GM20000 (cell line): ENCODE data around the gene FRAS1.
"Not testable (repeated sequence)": the region's sequence is repeated elsewhere in the genome, so short reads cannot be mapped to it uniquely, and the experiment has no call there.

Experiments
- DNase-seq: peaks from one replicate; pipeline ENCODE4 v3.0.0; 2012; ENCODE audit warnings: low spot score
- TF ChIP-seq, protein P1 (sequence below): IDR thresholded peaks from 2 replicates; pipeline ENCODE4 v1.5.1; 2012; ENCODE audit warnings: mild to moderate bottlenecking, control low read depth; ENCODE audit errors: extremely low read depth, missing control alignments

Gene FRAS1

GRCh38 chr4:78204176-78204575 lies 147.1 kb downstream of the FRAS1 start:
- TF ChIP-seq, protein P1, sequence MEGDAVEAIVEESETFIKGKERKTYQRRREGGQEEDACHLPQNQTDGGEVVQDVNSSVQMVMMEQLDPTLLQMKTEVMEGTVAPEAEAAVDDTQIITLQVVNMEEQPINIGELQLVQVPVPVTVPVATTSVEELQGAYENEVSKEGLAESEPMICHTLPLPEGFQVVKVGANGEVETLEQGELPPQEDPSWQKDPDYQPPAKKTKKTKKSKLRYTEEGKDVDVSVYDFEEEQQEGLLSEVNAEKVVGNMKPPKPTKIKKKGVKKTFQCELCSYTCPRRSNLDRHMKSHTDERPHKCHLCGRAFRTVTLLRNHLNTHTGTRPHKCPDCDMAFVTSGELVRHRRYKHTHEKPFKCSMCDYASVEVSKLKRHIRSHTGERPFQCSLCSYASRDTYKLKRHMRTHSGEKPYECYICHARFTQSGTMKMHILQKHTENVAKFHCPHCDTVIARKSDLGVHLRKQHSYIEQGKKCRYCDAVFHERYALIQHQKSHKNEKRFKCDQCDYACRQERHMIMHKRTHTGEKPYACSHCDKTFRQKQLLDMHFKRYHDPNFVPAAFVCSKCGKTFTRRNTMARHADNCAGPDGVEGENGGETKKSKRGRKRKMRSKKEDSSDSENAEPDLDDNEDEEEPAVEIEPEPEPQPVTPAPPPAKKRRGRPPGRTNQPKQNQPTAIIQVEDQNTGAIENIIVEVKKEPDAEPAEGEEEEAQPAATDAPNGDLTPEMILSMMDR, result no peak
- no peak for DNase-seq

GRCh38 chr4:78205591-78205990 lies 148.5 kb downstream of the FRAS1 start:
- TF ChIP-seq, protein P1, result no peak
- DNase-seq, result no peak

GRCh38 chr4:78207541-78207940 lies 150.4 kb downstream of the FRAS1 start:
- no peak for DNase-seq
- TF ChIP-seq, protein P1, result no peak

DNA sequence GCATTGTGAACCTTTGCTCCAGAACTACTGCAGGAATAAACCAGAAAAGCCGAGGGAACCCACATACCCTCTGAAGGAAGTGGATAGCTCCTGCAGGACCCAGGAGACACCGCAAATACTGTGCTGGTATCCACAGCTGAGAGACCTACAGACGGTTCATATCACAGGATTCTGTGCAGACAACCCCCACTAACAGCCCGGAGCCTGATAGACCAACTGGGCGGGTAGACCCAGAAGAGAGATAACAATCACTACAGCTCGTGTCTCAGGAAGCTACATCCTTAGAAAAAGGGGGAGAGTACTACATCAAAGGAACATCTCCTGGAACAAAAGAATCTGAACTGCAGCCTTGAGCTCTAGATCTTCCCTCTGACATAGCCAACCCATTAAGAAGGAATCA lies 150.8 kb downstream of the FRAS1 start:
- DNase-seq, result no peak
- TF ChIP-seq, protein P1, result no peak

DNA sequence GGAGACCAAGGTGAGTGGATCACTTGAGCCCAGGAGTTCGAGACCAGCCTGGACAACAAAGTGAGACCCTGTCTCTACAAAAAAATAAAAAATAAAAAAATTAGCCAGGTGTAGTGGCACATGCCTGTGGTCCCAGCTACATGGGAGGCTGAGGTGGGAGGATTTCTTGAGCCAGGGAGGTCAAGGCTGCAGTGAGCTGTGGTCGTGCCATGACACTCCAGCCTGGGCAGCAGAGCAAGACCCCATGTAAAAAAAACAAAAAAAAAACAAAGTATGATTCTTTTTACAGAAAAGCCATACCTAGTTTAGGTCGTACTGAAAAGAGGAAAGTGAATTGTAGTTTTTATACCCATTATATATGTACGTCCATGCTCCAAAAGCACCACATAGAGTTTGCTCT lies 151.8 kb downstream of the FRAS1 start:
- not testable (repeated sequence) for DNase-seq

DNA sequence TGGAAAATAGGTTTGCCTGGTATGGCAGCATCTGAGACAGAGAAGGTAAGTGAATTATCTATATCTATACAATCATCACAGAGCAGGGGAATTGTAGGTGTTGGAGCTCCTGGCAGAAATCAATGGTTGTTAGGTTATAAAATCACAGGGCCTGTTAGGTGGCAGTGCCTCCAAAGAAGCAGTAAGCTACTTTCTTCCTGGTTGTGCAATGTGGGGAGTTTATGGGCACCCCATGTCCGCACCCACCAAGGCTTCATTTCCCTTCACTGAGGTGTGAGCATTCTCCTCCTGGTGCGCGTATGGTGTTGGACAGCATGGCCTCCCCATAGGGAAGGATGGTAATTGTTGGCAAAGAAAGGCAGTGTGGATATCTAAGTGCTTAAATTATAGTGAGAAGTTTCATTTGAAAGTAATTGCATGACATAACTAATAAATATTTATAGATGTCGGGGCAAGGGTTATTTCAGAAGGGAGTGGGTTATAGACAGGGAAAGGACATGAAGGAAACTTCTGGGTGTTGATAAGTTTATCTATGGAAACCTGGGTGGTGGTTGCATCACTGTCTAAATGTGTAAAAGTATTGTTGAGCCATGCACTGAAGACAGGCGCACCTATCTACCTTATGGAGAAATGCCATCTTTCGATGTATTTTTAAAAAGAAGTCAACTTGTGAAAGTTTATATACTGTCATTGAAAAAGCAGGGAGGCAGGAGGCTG lies 153.7 kb downstream of the FRAS1 start:
- DNase-seq, result no peak
- TF ChIP-seq, protein P1, result no peak

- TF ChIP-seq, protein P1, result no peak
- no peak for DNase-seq
Observed at GRCh38 chr4:78213218-78213617, 156.1 kb downstream of the FRAS1 start.

DNA sequence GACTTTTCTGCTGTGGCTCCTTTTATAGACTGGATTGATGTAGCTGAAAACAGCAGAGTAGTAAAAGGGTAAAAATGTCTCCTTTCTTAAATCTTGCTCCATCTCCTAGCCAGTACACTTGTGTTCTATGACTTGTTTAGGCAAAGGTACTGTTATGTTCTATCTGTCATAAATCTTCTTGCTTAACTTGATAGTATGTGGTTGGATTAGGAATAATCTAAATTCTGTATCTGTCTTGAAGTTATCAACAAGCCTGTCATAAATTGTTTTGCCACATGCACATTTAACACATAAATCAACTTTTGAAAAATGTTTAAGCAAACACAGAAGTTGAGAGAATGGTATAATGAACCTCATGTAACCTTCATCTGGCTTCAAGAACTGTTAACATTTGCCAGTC lies 157.0 kb downstream of the FRAS1 start:
- DNase-seq, result no peak
- TF ChIP-seq, protein P1, result no peak
